NCI-H146 treated with DMSO at 0.1 percent for 48 hours (cell line): ENCODE results near the gene CLASP1.

Source experiments
- DNase-seq: peaks from one replicate; lab custom pipeline; 2025; ENCODE audit not compliant: unreplicated experiment; lab: John Stamatoyannopoulos, UW

The CLASP1 gene

GRCh38 chr2:121506621-121507020, 142.6 kb downstream of the CLASP1 start:
- DNase-seq: no peak

GRCh38 chr2:121505986-121506586, 143.2 kb downstream of the CLASP1 start:
- DNase-seq: no peak

GRCh38 chr2:121505005-121505404, 144.3 kb downstream of the CLASP1 start:
- DNase-seq: no peak

- no peak for DNase-seq
These were observed 144.9 kb downstream of the CLASP1 start for GRCh38 chr2:121504316-121504715.

DNA sequence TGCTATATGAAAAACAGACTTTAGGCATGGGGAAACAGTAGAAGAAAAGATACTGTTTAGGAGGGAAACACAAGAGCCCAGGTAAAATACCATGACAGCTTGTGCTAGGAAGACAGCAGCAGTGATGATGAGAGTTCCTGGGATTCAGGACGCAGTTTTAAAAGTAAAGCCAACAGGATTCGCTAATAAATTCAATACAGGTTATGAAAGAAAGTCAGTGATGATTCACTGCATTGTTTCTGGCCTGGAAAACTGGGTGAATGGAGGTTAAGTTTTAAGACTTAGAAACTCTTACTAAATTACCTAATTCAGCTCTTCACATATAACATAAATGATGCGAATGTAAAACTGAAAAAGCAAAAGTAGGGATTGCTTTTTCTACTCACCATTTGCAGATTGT, 146.5 kb downstream of the CLASP1 start:
- DNase-seq: no peak

- DNase-seq: no peak
These were observed 147.0 kb downstream of the CLASP1 start for GRCh38 chr2:121502246-121502645.

DNA sequence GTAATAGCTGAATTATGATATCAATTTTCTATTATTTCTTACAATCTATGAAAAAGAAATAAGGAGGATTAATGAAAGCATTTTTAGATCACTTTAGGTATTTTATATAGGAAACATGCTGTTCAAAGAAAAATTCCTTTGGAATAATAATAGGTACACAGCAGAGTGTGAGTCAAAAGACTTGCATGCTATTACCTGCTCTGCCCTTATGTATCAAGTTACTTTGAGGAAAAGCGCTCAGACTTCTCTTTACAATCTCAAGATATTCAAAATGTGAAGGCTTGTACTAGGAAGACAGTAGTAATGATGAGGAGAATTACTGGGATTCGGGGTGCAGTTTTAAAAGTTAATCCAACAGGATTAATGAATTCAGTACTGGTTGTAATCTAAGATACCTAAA, 147.7 kb downstream of the CLASP1 start:
- no peak for DNase-seq

GRCh38 chr2:121501031-121501430, 148.2 kb downstream of the CLASP1 start:
- no peak for DNase-seq

DNA sequence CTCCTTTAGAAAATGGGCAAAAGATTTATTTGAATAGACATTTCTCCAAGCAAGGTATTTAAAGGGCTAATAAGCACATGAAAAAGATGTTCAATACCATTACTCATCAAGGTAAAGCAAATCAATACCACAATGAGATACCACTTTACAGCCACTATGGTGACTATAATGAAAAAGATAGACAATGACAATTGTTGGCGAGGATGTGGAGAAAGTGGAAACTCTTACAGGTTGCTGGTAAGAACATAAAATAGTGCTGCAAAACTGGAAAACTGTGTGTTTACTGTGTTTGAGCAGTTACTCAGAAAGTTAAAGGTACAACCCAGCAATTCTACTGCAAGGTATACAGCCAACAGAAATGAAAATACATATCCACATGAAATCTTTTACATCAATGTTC, 150.5 kb downstream of the CLASP1 start:
- peak; percentile 54 for DNase-seq

GRCh38 chr2:121492409-121492808, 156.9 kb downstream of the CLASP1 start:
- DNase-seq: no peak

DNA sequence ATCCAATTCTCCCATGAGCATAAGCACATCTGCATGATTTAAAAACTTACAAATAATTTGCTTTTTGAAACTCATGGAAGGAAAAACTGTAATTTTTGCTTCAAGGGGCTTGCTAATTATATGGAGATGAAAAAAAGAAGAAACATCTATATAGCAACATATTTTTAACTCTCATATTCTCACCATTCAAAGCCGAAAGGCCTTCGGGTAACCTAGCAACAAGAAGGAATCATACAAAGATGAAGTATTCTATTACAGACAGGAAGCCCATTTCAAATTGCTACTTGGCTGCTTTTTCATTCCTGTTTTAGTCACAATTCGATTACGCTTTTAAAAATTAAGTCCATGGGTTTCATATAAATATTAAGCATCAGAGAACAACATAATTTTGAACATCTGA, 157.7 kb downstream of the CLASP1 start:
- peak; percentile 88 for DNase-seq

DNA sequence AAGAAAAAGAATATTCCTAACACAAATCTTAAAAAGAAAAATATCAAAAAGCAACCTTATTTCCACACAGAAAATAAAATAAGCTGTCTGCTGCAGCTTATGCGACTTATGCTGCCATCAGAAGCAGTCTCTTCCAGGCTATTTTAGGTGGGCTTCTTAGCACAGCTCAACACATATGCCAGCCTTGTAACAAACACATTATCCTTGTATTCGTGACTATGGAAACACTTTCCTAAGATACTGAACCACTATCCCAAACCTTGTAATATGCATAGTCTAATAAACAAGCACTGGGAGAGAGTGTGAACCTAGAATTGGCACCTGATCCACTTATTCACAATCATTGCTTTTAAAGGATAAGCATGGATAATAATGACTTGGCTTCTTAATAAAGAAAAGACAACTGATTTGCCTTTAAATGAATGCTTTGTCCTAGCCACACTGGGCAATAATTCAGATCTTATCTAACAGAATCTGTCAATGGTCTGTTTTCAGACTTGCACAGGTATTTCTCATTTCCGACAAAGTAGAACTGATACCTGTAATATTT, 158.6 kb downstream of the CLASP1 start:
- DNase-seq: no peak

- DNase-seq: peak; percentile 49
These were observed 159.2 kb downstream of the CLASP1 start for GRCh38 chr2:121489911-121490583.

- DNase-seq: peak; percentile 88
These were observed 160.0 kb downstream of the CLASP1 start for GRCh38 chr2:121489284-121489683.

DNA sequence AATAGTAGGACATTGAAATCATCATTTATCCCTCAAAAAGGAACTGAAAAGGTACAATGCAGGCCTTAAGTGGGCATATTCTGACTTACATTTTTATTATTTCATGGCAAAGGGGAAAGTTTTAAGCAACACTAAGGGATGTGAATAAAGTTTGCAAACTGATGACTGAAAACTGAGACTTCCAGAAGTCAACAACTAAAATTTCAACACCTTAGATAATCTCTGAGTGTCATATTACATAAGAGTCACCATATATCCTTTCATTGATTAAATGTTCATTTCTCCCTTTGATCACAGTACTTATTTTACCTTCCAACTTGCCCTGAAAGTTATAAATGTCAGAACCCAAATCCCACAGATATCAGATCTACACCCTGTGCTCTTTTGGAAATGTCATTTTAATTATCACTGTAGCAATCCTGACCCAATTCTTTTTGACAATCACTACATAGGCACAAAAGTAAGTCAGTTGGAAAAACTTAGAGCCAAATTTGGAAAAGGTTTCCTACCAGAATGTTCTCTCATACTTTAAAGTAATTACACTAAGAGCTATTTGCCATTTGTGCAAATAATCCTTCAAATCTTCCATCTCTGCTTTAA, 163.0 kb downstream of the CLASP1 start:
- DNase-seq: no peak

DNA sequence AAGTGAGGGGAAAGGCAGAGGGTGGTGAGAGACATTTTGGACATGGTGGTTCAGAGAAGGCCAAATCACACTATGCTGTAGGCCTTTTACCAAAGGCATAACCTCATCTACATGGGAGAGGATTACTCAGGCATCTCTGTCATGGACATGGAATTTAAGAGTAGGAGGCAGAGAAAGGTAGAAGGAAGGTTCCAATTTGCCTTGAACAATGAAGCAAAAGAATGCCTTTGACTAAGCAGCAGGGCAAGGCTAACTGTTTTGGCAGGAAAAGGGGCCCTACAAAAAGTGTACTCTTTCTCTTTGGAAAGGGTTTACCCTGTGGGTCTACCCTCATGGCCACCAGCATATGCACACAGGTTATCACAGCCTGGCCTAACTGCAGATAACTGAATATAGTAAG, 164.2 kb downstream of the CLASP1 start:
- no peak for DNase-seq

DNA sequence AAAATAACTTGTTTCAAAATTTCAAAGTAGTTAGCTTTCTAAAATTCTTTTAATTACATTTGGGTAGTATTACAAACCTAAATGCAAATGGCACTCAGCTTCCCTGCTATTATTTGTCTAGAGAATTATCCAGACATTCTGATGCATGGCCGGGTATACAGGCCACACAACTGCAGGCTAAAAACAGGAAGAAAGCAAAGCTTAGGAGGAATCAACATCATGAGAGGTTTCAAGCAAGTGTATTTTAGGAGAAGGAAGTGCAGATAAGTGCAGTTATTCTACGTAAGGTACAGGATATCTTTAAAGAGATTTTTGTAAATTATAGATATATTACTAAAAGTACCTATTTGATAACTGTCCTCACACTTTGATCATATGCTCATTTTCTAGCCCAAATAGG, 165.4 kb downstream of the CLASP1 start:
- no peak for DNase-seq

- DNase-seq: no peak
These were observed 166.2 kb downstream of the CLASP1 start for GRCh38 chr2:121483021-121483420.

DNA sequence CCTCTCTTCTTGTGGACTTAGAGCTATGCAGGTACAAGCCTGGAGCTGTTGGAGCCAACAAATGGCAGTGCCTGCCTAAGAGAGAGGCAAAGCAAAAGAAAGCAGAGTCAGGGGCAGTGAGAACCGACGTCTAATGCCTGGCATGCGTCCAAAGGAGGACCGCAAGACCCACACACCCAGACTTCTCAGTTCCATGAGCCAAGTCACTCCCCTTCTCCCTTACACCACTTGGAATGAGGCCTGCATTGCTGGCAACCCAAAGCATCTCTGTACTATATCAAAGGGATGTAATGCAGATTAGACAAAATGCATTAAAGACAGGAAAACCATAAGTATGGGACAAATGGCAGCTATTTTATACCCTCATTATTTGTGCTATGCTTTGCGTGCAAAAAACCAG, 168.4 kb downstream of the CLASP1 start:
- DNase-seq: no peak

DNA sequence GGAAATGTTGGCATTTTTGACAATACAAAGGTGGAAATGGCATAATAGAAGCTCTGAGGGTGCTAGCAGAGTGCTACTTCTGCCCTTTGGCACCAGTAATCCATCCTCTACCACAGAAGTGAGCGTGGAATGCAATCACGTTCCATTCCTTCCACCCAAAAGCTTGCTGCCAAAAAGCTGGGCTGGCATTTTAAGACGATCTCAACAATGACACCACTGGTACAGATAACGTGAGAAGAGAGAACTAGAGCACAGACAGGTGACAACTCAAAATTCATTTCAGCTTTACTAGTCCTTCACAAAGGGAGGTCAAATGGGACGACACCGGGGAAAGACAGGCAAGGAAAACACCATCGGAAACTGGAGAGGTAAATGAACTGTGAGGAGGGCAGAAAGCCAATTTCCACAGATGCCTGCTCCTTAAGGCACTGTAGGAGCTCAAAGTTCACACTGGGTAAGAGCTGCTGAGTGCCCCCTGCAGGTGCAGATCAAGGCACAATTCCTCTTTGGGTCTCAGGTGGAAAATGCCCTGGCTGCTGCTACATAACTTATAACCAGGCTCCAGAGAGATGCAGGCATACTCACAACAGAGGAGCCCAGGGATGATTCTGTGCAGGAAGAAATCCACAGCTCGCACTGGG, 169.3 kb downstream of the CLASP1 start:
- no peak for DNase-seq

GRCh38 chr2:121478996-121479745, 170.1 kb downstream of the CLASP1 start:
- no peak for DNase-seq
